Mucosa of stomach (tissue), 1 donor: ENCODE results near the gene OR13J1.

Source experiments
- H3K27me3 ChIP-seq: one replicate; pipeline ENCODE4 v1.7.0; 2013; ENCODE audit warnings: mild to moderate bottlenecking, low read length; ENCODE audit not compliant: control insufficient read depth, insufficient read depth
- H3K36me3 ChIP-seq: one replicate; pipeline ENCODE4 v1.7.0; 2013; ENCODE audit warnings: low read length; ENCODE audit not compliant: control insufficient read depth, insufficient read depth
- H3K4me1 ChIP-seq: one replicate; pipeline ENCODE4 v1.7.0; 2013; ENCODE audit warnings: mild to moderate bottlenecking, low read length; ENCODE audit not compliant: control insufficient read depth, insufficient read depth
- H3K4me3 ChIP-seq: one replicate; pipeline ENCODE4 v1.7.0; 2013; ENCODE audit warnings: low read length
- H3K9ac ChIP-seq: one replicate; pipeline ENCODE4 v1.7.0; 2013; ENCODE audit warnings: mild to moderate bottlenecking, low read length, moderate library complexity
- H3K9me3 ChIP-seq: one replicate; pipeline ENCODE4 v1.7.0; 2013; ENCODE audit warnings: mild to moderate bottlenecking, low read length, moderate library complexity; ENCODE audit not compliant: control insufficient read depth
- donor health status: Pancreatic carcinoma.

Gene OR13J1

GRCh38 chr9:35867538-35867937 lies 2.7 kb downstream of the OR13J1 start:
- Histone ChIP-seq H3K4me1 (no peaks in the 10 kb centered on the region), H3K9me3 (no peaks in the 10 kb centered on the region), H3K27me3 (peaks cover 1% of the 10 kb centered on the region), H3K36me3 (no peaks in the 10 kb centered on the region), H3K9ac (no peak overlapping the region), H3K4me3 (no peak overlapping the region)

GRCh38 chr9:35864695-35865255 lies 5.4 kb downstream of the OR13J1 start:
- H3K36me3 ChIP-seq: no peaks in the 10 kb centered on the region
- H3K27me3 ChIP-seq: peaks cover 16% of the 10 kb centered on the region
- H3K4me1 ChIP-seq: no peaks in the 10 kb centered on the region
- no peak overlapping the region for H3K9ac ChIP-seq
- no peaks in the 10 kb centered on the region for H3K9me3 ChIP-seq
- H3K4me3 ChIP-seq: no peak overlapping the region

DNA sequence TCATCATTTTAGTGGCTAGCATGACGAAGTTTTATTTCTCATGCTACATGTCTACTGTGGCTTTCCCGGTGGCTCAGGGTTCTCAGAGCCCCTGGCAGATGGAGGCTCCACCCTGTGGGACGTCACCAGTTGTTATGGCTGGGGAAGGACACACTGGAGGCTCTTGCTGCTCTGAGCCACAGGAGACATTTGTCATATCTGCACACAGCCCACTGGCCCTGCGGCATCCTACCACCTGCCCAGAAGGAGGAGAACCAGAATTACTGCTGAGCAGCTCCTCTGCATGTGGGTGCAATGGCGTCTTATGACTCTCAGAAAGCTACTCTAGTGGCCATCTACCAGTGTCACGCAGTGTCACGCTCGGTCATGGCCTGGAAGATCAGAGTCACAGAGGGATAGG lies 6.6 kb downstream of the OR13J1 start:
- peaks cover 16% of the 10 kb centered on the region for H3K27me3 ChIP-seq

DNA sequence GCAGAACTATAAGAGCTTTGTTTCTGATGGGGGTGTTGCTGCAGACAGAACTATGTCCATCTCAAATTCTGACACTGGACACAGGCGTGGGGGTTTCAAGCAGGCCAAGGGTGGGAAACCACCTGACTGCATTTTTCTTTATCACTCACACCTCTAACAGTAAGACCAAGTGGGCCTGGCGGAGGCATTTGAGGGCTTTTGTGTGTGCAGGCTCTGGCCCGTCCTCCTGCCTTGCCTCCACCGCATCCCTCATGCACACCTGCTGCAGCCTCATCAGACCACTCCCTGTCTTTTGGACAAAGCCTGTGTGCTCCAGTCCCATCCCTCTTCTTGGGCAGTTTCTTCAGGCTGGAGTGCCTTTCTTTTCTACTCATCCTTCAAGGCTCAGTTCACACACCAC lies 7.9 kb downstream of the OR13J1 start:
- H3K36me3 ChIP-seq: no peaks in the 10 kb centered on the region
- H3K27me3 ChIP-seq: peaks cover 16% of the 10 kb centered on the region

More for the DNA sequence above, 6.6 kb downstream of the OR13J1 start:
- H3K4me1 ChIP-seq: no peaks in the 10 kb centered on the region
- H3K9me3 ChIP-seq: no peaks in the 10 kb centered on the region
- no peaks in the 10 kb centered on the region for H3K36me3 ChIP-seq
- H3K9ac ChIP-seq: no peak overlapping the region
- no peak overlapping the region for H3K4me3 ChIP-seq

DNA sequence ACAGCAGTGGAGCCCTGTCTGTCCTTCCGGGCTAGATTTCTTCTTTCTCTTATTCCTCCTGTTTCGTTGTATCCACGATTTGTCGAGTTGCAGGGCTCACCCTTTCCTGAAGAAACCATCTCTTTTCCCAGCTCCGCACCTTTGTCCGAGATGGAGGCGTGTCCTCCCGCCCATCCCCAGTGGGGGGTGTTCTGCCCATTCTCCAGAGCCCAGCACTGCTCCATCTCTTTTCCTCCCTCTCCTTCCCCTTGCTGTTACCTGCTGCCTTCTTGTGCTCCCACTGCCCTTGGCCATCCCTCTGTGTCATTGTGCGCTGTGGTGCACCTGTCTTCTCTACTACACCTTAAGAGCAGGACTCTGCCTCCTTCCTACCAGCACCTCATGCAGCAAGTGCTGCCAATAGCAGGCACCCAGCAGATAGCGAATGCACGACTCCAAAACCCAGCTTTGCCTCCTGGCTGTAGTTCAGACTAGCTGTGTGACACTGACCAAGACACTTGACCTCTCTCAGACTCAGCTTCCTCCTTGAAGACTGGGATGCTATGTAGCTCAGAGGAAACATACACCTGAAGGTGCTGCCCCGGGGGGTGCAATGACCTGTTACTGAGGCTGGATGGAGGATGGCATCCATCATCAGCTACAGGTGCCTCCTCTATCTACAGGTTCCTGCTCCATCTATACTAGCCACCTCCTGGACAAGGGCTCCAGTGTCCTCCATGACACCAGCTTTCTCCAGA lies 8.9 kb downstream of the OR13J1 start:
- no peak overlapping the region for H3K4me3 ChIP-seq
- H3K27me3 ChIP-seq: peaks cover 16% of the 10 kb centered on the region

More for the DNA sequence above, 7.9 kb downstream of the OR13J1 start:
- H3K4me1 ChIP-seq: no peaks in the 10 kb centered on the region
- H3K4me3 ChIP-seq: no peak overlapping the region
- no peak overlapping the region for H3K9ac ChIP-seq
- H3K9me3 ChIP-seq: no peaks in the 10 kb centered on the region

GRCh38 chr9:35859990-35860339 lies 10.2 kb downstream of the OR13J1 start:
- no peaks in the 10 kb centered on the region for H3K4me1 ChIP-seq
- H3K9me3 ChIP-seq: no peaks in the 10 kb centered on the region
- peaks cover 16% of the 10 kb centered on the region for H3K27me3 ChIP-seq
- H3K9ac ChIP-seq: no peak overlapping the region
- no peaks in the 10 kb centered on the region for H3K36me3 ChIP-seq
- no peak overlapping the region for H3K4me3 ChIP-seq

More for the DNA sequence above, 8.9 kb downstream of the OR13J1 start:
- Histone ChIP-seq H3K9me3 (no peaks in the 10 kb centered on the region), H3K36me3 (no peaks in the 10 kb centered on the region), H3K9ac (no peak overlapping the region), H3K4me1 (no peaks in the 10 kb centered on the region)

- Histone ChIP-seq H3K4me3 (no peak overlapping the region), H3K27me3 (peaks cover 16% of the 10 kb centered on the region), H3K4me1 (no peaks in the 10 kb centered on the region), H3K9me3 (no peaks in the 10 kb centered on the region), H3K9ac (no peak overlapping the region), H3K36me3 (no peaks in the 10 kb centered on the region)
Measured at GRCh38 chr9:35859310-35859989, 10.8 kb downstream of the OR13J1 start.

DNA sequence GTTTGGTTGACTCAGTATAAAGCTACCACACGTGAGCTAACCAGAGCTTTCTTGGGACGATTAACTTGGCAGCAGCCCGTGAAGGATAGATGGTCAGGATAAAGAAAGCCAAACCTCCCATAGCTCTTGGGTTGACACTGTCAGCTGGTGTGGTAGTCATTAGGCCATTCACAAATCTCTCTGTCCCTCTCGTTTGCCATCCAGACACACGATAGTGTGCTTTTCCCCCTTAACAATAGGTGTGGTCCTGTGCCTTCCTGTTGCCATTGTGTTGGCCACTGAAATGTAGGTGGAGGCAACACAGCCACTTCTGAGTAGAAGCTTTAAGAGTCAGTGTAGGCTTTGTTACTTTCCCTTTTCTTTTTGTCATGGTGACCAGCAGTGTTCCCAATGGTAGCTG lies 11.7 kb downstream of the OR13J1 start:
- Histone ChIP-seq H3K9ac (no peak overlapping the region), H3K27me3 (peaks cover 16% of the 10 kb centered on the region), H3K4me1 (no peaks in the 10 kb centered on the region), H3K9me3 (no peaks in the 10 kb centered on the region), H3K36me3 (no peaks in the 10 kb centered on the region), H3K4me3 (no peak overlapping the region)

DNA sequence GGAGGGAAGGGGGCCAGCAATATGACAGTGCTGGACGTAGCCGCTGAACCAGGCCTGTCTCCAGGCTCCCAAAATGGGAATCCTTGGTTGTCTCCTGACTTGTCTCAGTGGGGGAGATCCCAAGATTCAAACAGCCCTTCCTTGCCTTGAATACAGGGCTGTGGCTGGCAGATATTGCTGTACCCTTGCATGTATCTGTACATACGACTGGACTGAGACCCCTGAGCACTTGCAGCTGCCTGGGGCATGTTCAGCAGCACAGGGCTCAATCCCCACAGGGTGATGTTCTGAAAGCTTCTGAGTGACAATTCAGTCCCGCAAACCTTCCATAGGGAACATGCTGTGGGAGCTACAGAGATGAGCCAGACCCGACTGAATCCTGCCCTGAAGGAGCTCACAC lies 13.3 kb downstream of the OR13J1 start:
- Histone ChIP-seq H3K27me3 (peaks cover 11% of the 10 kb centered on the region), H3K4me3 (no peak overlapping the region), H3K9me3 (no peaks in the 10 kb centered on the region), H3K9ac (no peak overlapping the region), H3K36me3 (no peaks in the 10 kb centered on the region), H3K4me1 (no peaks in the 10 kb centered on the region)

DNA sequence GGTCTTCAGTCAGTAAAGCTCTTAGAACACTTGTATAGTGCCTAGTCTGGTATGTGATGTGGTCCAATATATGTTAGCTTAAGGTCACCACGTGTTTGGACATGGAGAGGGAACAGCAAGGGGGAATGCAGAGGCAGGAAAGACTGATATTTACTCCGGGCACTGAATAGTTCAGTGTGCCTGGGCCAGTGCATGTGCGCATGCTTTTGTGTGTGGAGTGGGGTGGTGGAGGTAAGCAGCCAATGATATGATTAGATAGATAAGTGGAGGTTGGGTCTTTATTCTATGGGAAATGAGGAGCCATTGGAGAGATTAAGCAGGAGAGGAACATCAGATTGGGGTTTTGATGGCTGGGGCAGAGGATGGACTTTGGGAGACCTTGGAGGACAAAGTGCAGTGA lies 14.0 kb downstream of the OR13J1 start:
- no peak overlapping the region for H3K4me3 ChIP-seq
- H3K27me3 ChIP-seq: peaks cover 8% of the 10 kb centered on the region
- no peaks in the 10 kb centered on the region for H3K9me3 ChIP-seq

DNA sequence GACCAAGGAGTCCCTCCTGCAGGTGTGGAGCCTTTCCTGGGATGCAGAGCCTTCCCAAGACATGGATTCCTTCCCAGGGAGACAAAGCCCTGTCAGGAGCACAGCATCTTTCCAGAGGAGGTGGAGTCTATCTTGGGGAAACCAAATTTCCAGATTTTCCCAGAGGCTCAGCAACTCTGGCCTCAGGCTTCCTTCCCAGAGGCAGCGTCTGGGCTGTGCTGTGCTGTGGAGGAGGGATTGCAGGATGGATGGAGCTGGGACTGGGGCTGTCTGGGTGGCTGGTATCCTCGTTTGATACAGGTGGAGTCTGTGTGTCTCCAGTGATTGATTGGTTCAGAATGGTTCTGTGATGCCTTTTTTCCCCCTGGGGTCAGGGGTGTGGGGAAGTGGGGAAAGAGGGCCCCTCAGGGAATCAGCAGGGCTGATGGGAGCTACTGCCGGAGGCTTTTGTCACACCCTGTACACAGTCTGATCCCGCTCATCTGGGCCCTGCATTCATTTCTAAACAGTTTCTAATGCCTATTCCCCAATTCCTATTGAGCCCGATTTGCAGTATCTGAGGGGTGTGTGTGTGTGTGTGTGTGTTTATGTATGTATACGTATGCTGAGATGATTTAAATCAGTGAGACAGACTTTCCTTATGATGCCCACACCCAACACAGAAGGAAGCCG lies 16.0 kb downstream of the OR13J1 start:
- no peaks in the 10 kb centered on the region for H3K27me3 ChIP-seq
- no peak overlapping the region for H3K9ac ChIP-seq
- H3K36me3 ChIP-seq: no peaks in the 10 kb centered on the region
- no peak overlapping the region for H3K4me3 ChIP-seq
- no peaks in the 10 kb centered on the region for H3K9me3 ChIP-seq
- H3K4me1 ChIP-seq: no peaks in the 10 kb centered on the region

More for the DNA sequence above, 14.0 kb downstream of the OR13J1 start:
- Histone ChIP-seq H3K36me3 (no peaks in the 10 kb centered on the region), H3K4me1 (no peaks in the 10 kb centered on the region), H3K9ac (no peak overlapping the region)
